GM20431 (cell line): ENCODE results near the gene TSR3.

Source experiments
- in situ Hi-C: fragments of 300-500 bp; cut with MseI, MboI; formaldehyde crosslinking; loops from one replicate; pipeline ENCODE4 v1.15.0; 2020; ENCODE audit warnings: low sequenced_read_pairs; ENCODE audit not compliant: unreplicated experiment

Gene TSR3

DNA sequence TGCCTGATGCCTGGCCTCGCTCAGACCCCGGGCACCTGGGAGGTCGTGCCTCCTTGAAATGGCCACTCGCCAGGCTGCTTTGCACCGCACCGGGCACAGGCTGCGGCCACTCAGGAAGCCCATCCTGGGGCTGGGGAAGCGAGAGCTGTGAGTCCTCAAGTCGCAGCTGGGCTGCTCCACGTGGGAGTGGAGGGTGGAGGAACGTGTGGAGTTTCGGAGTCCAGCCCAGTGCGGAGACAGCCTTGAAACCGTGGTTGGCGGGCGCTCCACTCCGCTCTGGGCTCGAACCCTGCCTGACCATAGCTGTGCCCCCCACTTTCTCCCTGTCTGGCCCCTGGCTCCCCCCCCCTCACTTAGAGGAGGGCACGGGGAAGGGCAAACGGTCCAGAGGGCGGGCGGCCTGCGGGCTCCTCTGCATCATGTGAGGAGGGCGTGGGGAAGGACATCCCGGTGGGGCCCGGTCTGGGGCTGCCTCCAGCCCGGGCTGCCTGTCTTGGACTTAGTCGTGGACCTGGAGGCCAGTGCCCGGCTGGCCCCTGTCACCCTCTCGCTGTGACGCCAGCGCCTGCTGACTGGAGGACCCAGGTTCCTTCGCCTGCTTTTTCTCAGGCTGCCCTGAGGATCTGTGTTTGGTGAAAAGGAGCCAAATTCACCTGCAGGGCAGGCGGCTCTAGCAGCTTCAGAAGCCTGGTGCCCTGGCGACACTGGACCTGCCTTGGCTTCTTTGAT, 39.8 kb downstream of the TSR3 start:
- in situ Hi-C loops, result no loop called here

DNA sequence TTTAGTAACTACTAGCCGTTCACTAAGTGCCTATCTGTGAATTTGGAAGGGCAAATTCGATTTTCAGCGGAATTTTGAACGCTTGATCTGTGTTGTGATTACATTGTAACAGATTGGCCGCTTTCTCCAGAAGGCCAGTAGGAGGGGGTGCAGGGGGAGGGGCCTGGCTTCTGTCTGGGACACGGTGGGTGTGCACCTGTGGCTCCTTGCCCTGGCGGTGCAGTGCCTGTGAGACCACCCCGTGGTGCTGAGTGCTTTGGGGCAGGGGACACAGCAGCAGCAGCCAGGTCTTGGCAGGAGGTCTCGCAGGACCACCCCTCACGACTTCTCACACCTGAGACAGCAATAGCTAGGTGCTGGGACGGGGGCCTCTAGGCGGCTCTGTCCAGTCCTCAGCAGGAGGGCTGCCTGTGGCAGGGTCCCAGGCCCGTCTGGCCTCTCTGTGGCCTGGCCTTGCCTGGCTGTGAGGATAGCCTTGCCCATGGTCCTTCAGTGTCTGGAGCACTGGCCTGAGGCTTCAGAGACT, 40.4 kb downstream of the TSR3 start:
- in situ Hi-C loops, result no loop called here

DNA sequence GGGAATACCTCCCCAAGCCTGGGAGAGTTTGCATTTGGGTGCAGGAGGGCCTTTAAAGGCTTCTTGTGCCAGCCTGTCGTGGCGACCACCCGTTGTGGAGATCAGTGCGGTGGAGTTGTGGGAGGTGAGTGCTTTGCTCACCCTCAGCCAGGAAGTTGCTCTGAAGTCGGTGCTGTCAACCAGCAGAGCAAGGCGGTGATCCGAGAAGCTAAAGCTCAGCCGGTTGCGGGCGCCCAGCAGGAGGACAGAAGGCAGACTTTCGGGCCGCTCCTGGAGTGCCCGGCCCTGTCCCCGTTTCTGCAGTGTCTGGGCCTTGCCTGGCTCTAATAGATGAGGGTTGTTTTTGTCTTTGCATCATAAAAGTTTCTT, 40.9 kb downstream of the TSR3 start:
- in situ Hi-C loops, result no loop called here

GRCh38 chr16:1309888-1310831, 41.5 kb downstream of the TSR3 start:
- in situ Hi-C loops, result no loop called here

GRCh38 chr16:1308977-1309885, 42.4 kb downstream of the TSR3 start, which contains the start of gene UBE2I:
Gene UBE2I (plus strand): TSS chr16:1309636. CDS start chr16:1314031, 4,395 bp downstream.
- in situ Hi-C loops, result no loop called here

- in situ Hi-C loops, result no loop called here
Observed at GRCh38 chr16:1308036-1308976, 43.4 kb downstream of the TSR3 start.

DNA sequence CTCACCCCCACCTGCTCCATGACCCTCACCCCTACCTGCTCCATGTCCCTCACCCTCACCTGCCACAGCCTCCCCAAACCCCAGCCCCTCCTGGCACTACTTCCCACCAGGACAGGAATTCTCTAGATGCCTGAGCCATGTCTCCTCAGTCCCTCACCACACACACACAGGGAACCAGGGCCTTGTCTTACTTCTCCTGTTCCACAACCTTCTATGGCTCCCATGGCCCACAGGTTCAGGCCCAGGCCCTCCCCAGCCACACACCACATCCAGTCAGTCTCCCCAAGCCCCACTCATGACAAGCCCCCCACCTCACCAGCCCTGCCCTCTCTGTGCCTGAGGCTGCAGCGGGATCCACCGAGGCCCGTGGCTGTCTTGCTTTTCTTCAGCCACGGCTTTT, 45.3 kb downstream of the TSR3 start:
- in situ Hi-C loops, result no loop called here

DNA sequence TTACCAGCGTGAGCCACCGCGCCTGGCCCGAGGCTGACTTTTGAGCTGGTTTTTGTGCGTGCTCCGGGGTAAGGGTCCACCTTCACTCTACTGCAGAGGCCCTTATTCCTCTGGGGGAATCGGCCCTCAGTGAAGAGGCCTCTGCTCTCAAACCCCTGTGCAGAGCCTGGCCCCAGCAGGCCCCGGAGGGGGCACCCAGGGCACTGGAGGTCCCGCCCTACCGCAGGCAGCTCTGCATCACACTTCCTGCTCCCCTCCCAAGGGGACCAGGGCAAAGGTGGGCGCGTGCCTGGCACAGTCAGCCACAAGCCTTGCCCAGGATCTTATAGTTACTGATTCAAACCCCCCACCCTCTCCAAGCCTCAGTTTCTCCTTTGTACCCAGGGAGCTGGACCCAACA, 45.9 kb downstream of the TSR3 start:
- in situ Hi-C loops, result no loop called here

- in situ Hi-C loops, result no loop called here
Observed at GRCh38 chr16:1301562-1301961, 50.1 kb downstream of the TSR3 start.

DNA sequence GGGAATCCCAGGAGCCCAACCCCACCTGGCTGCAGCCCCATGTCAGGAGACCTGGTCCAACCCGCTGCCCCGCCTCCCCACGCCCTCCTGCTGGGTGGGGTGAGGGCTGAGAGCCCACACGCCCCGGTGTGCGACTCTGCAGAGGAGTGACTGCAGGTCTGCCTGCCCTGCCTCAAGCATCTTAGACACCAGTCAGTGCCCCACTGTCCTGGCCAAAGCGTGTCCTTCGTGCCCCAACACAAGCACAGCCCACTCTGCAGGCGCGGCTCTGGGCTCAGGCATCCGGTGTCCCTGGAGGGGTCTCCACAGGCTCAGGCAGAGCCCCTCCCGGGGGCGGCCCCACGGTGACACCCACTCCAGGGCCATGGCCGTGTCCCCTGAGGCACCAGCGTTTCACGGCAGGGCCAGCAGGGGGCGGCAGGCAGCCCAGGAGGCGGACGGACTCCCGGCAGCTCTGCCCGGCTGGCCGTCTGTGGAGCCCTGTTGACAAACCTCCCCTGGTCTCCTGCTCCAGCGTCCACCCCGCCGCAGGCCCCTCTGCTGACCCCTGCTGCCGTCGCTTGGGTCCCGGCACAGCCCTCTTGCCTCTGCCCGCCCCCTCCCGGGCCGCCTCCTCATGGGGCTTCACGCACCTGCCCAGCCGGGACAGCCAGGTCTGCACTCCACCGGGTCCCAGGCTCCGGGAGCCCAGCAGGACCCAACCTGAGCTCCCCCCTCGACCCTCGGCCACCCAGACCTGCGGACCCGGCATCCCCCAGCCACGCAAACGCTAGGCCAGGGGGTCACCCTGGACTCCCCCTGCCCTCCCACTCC, 50.8 kb downstream of the TSR3 start:
- in situ Hi-C loops, result no loop called here

GRCh38 chr16:1299868-1300203, 51.8 kb downstream of the TSR3 start:
- in situ Hi-C loops, result no loop called here
